DND-41 (cell line): ENCODE results near the gene MISP3.

ENCODE experiments used
- ATAC-seq: fragments of 200-7000 bp; cut with Tn5 transposase; 3 replicates; pipeline ENCODE4 v1.9.1; 2021; ENCODE audit warnings: low read depth; ENCODE audit not compliant: insufficient read depth
- DNase-seq: peaks from one replicate; pipeline ENCODE4 v3.0.0-alpha.2; 2020
- H2AFZ ChIP-seq: 2 replicates; pipeline ENCODE4 v1.6.0; 2012; ENCODE audit warnings: low read depth, low read length
- H3K27ac ChIP-seq: 2 replicates; pipeline ENCODE4 v1.5.1; 2012; ENCODE audit warnings: low read length, inconsistent platforms
- H3K27me3 ChIP-seq: fragments of 200-600 bp; sonication (generic); 2 replicates; pipeline ENCODE4 v1.6.0; 2012; ENCODE audit warnings: low read length, mild to moderate bottlenecking, inconsistent platforms; ENCODE audit not compliant: insufficient read depth, poor library complexity
- H3K36me3 ChIP-seq: 2 replicates; pipeline ENCODE4 v1.5.1; 2012; ENCODE audit warnings: low read length, inconsistent platforms; ENCODE audit not compliant: insufficient read depth
- H3K4me1 ChIP-seq: 2 replicates; pipeline ENCODE4 v1.5.1; 2012; ENCODE audit warnings: mild to moderate bottlenecking, low read length; ENCODE audit not compliant: insufficient read depth
- H3K4me2 ChIP-seq: 2 replicates; pipeline ENCODE4 v1.6.0; 2012; ENCODE audit warnings: mild to moderate bottlenecking, moderate library complexity, low read length, inconsistent platforms; ENCODE audit not compliant: insufficient read depth
- H3K4me3 ChIP-seq, 2 experiments: fragments of 200-600 bp in 1 of 2; shearing (Covaris generic) in 1 of 2; 2 replicates each; pipeline ENCODE4 v1.5.1; 2012 to 2016; ENCODE audit warnings: inconsistent platforms in 2 of 2, low read length in 2 of 2, mild to moderate bottlenecking in 2 of 2, low read depth in 1 of 2, moderate library complexity in 1 of 2
- H3K79me2 ChIP-seq: 2 replicates; pipeline ENCODE4 v1.6.0; 2012; ENCODE audit warnings: low read length, inconsistent platforms; ENCODE audit not compliant: insufficient read depth
- H3K9ac ChIP-seq: 2 replicates; pipeline ENCODE4 v1.6.0; 2012; ENCODE audit warnings: low read depth, mild to moderate bottlenecking, inconsistent platforms, low read length, moderate library complexity
- H3K9me3 ChIP-seq: 2 replicates; pipeline ENCODE4 v1.5.1; 2012; ENCODE audit warnings: low read length, moderate library complexity, mild to moderate bottlenecking, inconsistent platforms; ENCODE audit not compliant: insufficient read depth, severe bottlenecking
- H4K20me1 ChIP-seq: 2 replicates; pipeline ENCODE4 v1.6.0; 2012; ENCODE audit warnings: low read length; ENCODE audit not compliant: insufficient read depth
- CTCF ChIP-seq: IDR thresholded peaks from 2 replicates; pipeline ENCODE4 v1.5.1; 2012; ENCODE audit warnings: borderline replicate concordance, low read length, moderate library complexity, mild to moderate bottlenecking; ENCODE audit not compliant: poor library complexity, severe bottlenecking; ENCODE audit errors: extremely low read depth
- EZH2 ChIP-seq: IDR thresholded peaks from 3 replicates; pipeline ENCODE4 v1.6.1; 2012; ENCODE audit warnings: borderline replicate concordance, low read depth, mild to moderate bottlenecking, moderate library complexity, low read length, inconsistent platforms; ENCODE audit not compliant: severe bottlenecking

The MISP3 gene

GRCh38 chr19:14122924-14123323, 50.3 kb downstream of the MISP3 start:
- H3K27ac ChIP-seq = no peak overlapping the region
- no peaks in the 10 kb centered on the region for H3K27me3 ChIP-seq
- H3K79me2 ChIP-seq = peaks cover 26% of the 10 kb centered on the region
- peaks cover 21% of the 10 kb centered on the region for H4K20me1 ChIP-seq
- no peak overlapping the region for H3K9ac ChIP-seq
- no peak for TF ChIP-seq EZH2
- TF ChIP-seq CTCF = no peak
- no peak overlapping the region for H3K4me2 ChIP-seq
- H3K9me3 ChIP-seq = no peaks in the 10 kb centered on the region
- peaks cover 23% of the 10 kb centered on the region for H3K4me1 ChIP-seq
- no peak overlapping the region for H3K4me3 ChIP-seq
- no peak overlapping the region for H2AFZ ChIP-seq
- H3K36me3 ChIP-seq = peaks cover 78% of the 10 kb centered on the region
- DNase-seq (no peak), ATAC-seq (no peak)
